Esophagus muscularis mucosa (tissue), 4 donors: ENCODE measurements around the gene TFAP2C. TPM values are rescaled to one million over a fixed set of nuclear protein-coding genes. Genes with fewer than 3 reads are reported as not detected.

Experiments
- DNase-seq: peaks from one replicate; pipeline ENCODE4 v3.0.0-alpha.2; 2017; ENCODE audit errors: extremely low spot score
- H3K27ac ChIP-seq, 4 donors: fragments of 200-600 bp; sonication (generic); replicated peaks in 1 of 4; 1 replicate in 3 of 4; 2 replicates in 1 of 4; pipeline ENCODE4 v1.5.1; 2016 to 2019; ENCODE audit warnings: mild to moderate bottlenecking in 1 of 4
- H3K27me3 ChIP-seq, 4 donors: fragments of 200-600 bp; sonication (generic); one replicate each; pipeline versions ENCODE4 v1.5.1 to v1.6.0; 2016 to 2019
- H3K36me3 ChIP-seq, 4 donors: fragments of 200-600 bp; sonication (generic); one replicate each; pipeline ENCODE4 v1.5.1; 2016 to 2019
- H3K4me1 ChIP-seq, 4 donors: fragments of 200-600 bp; sonication (generic); one replicate each; pipeline ENCODE4 v1.5.1; 2016 to 2019
- H3K4me3 ChIP-seq, 4 donors: fragments of 200-600 bp; sonication (generic); 1 replicate in 2 of 4; 2 replicates in 2 of 4; pipeline ENCODE4 v1.5.1; 2016 to 2019; ENCODE audit warnings: mild to moderate bottlenecking in 4 of 4, moderate library complexity in 1 of 4
- H3K9me3 ChIP-seq, 4 donors: fragments of 200-600 bp; sonication (generic); 1 replicate in 3 of 4; 2 replicates in 1 of 4; pipeline ENCODE4 v1.5.1; 2016 to 2019
- CTCF ChIP-seq, 3 experiments: fragments of 200-600 bp in 2 of 3; fragments of 450-650 bp in 1 of 3; sonication (generic) in 2 of 3; IDR thresholded peaks; one replicate each; pipeline ENCODE4 v1.5.1; 2017 to 2019; ENCODE audit warnings: antibody characterized with exemption in 3 of 3, mild to moderate bottlenecking in 2 of 3, moderate library complexity in 1 of 3
- EP300 ChIP-seq: sonication (generic); formaldehyde crosslinking; IDR thresholded peaks from one replicate; pipeline ENCODE4 v1.6.1; 2017; ENCODE audit warnings: antibody characterized with exemption
- POLR2A ChIP-seq: fragments of 450-650 bp; IDR thresholded peaks from one replicate; pipeline ENCODE4 v1.6.1; 2017; ENCODE audit warnings: antibody characterized with exemption, moderate library complexity, mild to moderate bottlenecking, low read depth
- POLR2AphosphoS5 ChIP-seq, 2 donors: sonication (generic); formaldehyde crosslinking; IDR thresholded peaks; one replicate each; pipeline ENCODE4 v1.6.1; 2017; ENCODE audit warnings: antibody characterized with exemption in 2 of 2
- WGBS: methylation state at CpG from one replicate; pipeline ENCODE4 v1.1.5; 2018; 5-methylcytosine and 5-hydroxymethylcytosine counted together
- intact Hi-C: fragments of 100-400 bp; cut with DNase I; formaldehyde crosslinking; loops from one replicate; pipeline ENCODE4 v1.15.1; 2023
- total RNA-seq, 4 donors: library from RNA; depleted of rRNA; stranded (reverse); fragments of >200 nt; gene quantifications; one replicate each; pipeline versions ENCODE4 v1.1.0 to v1.2.1, GENCODE V29; 2016

TFAP2C gene
- total RNA-seq, 4 donors from 2014 or later, result 1.9 to 3.4 (median 2.4) TPM

- TF ChIP-seq EP300 (no peak), POLR2A (no peak), POLR2AphosphoS5 (IDR thresholded peaks at IDR 0.05) (no peak), CTCF (IDR thresholded peaks at IDR 0.05) (no peak)
- no peaks in the 10 kb centered on the region for H3K27me3 ChIP-seq
- no peak for DNase-seq
- H3K9me3 ChIP-seq, result no peaks in the 10 kb centered on the region
- no peak overlapping the region for H3K27ac ChIP-seq
- no peaks in the 10 kb centered on the region for H3K36me3 ChIP-seq
- H3K4me1 ChIP-seq, result no peaks in the 10 kb centered on the region
- intact Hi-C loops, result no loop called here
- no peak overlapping the region for H3K4me3 ChIP-seq
- WGBS, result 52% methylated on average over 7 of the region's 7 CpGs
Measured at GRCh38 chr20:56587307-56588041, 41.6 kb upstream of the TFAP2C start.

- Histone ChIP-seq H3K36me3 (no peaks in the 10 kb centered on the region), H3K4me1 (no peaks in the 10 kb centered on the region), H3K9me3 (no peaks in the 10 kb centered on the region), H3K27me3 (no peaks in the 10 kb centered on the region), H3K27ac (no peak overlapping the region), H3K4me3 (no peak overlapping the region)
- intact Hi-C loops, result no loop called here
- TF ChIP-seq POLR2AphosphoS5 (IDR thresholded peaks at IDR 0.05) (no peak), CTCF (IDR thresholded peaks at IDR 0.05) (no peak), POLR2A (no peak), EP300 (no peak)
- 86% methylated on average over 3 of the region's 3 CpGs for WGBS
- DNase-seq, result no peak
Measured at GRCh38 chr20:56588996-56589395, 40.1 kb upstream of the TFAP2C start.

GRCh38 chr20:56589633-56590032, 39.5 kb upstream of the TFAP2C start:
- Histone ChIP-seq H3K27ac (no peak overlapping the region), H3K27me3 (no peaks in the 10 kb centered on the region), H3K4me3 (no peak overlapping the region), H3K36me3 (no peaks in the 10 kb centered on the region), H3K4me1 (no peaks in the 10 kb centered on the region), H3K9me3 (no peaks in the 10 kb centered on the region)
- 85% methylated on average over 5 of the region's 5 CpGs for WGBS
- intact Hi-C loops, result no loop called here
- TF ChIP-seq CTCF (IDR thresholded peaks at IDR 0.05), result no peak
- no peak for TF ChIP-seq EP300
- TF ChIP-seq POLR2A, result no peak
- TF ChIP-seq POLR2AphosphoS5 (IDR thresholded peaks at IDR 0.05), result no peak
- no peak for DNase-seq

GRCh38 chr20:56590888-56591287, 38.2 kb upstream of the TFAP2C start:
- no peak for TF ChIP-seq EP300
- no peak for TF ChIP-seq POLR2AphosphoS5 (IDR thresholded peaks at IDR 0.05)
- intact Hi-C loops, result no loop called here
- H3K27me3 ChIP-seq, result no peaks in the 10 kb centered on the region
- H3K4me1 ChIP-seq, result no peaks in the 10 kb centered on the region
- H3K27ac ChIP-seq, result no peak overlapping the region
- no peak overlapping the region for H3K4me3 ChIP-seq
- DNase-seq, result no peak
- H3K36me3 ChIP-seq, result no peaks in the 10 kb centered on the region
- WGBS, result 69% methylated on average over 6 of the region's 6 CpGs
- no peaks in the 10 kb centered on the region for H3K9me3 ChIP-seq

- intact Hi-C loops, result no loop called here
- Histone ChIP-seq H3K9me3 (no peaks in the 10 kb centered on the region), H3K4me1 (no peaks in the 10 kb centered on the region), H3K36me3 (no peaks in the 10 kb centered on the region), H3K4me3 (no peak overlapping the region), H3K27ac (no peak overlapping the region), H3K27me3 (peaks cover 0 to 10% (median 0%) of the 10 kb centered on the region in 4 donors)
- no peak for DNase-seq
- TF ChIP-seq POLR2A (no peak), EP300 (no peak)
Measured at GRCh38 chr20:56592211-56592610, 36.9 kb upstream of the TFAP2C start.

- TF ChIP-seq POLR2AphosphoS5 (IDR thresholded peaks at IDR 0.05), result no peak
- no peak for TF ChIP-seq CTCF (IDR thresholded peaks at IDR 0.05)
- no peak for TF ChIP-seq EP300
- Histone ChIP-seq H3K4me3 (no peak overlapping the region), H3K27ac (no peak overlapping the region), H3K4me1 (no peaks in the 10 kb centered on the region), H3K36me3 (no peaks in the 10 kb centered on the region), H3K9me3 (no peaks in the 10 kb centered on the region), H3K27me3 (peaks cover 0 to 10% (median 0%) of the 10 kb centered on the region in 4 donors)
- WGBS, result 71% methylated on average over 6 of the region's 6 CpGs
- intact Hi-C loops, result no loop called here
- DNase-seq, result no peak
Measured at GRCh38 chr20:56592817-56593216, 36.3 kb upstream of the TFAP2C start.
